SK-N-SH (cell line): ENCODE results near the gene ACSL3.

Source experiments
- CTCF ChIP-seq: fragments of 200-600 bp; sonication (generic); IDR thresholded peaks from 2 replicates; pipeline ENCODE4 v1.6.1; 2017; ENCODE audit warnings: antibody characterized with exemption, mild to moderate bottlenecking, moderate library complexity
- REST ChIP-seq: IDR thresholded peaks from 2 replicates; pipeline ENCODE4 v1.6.1; 2012; ENCODE audit warnings: mild to moderate bottlenecking, low read depth, low read length, moderate library complexity

GRCh38 chr2:222861411-222862105 is 722 bp downstream of the ACSL3 start:
- TF ChIP-seq CTCF (no peak), REST (no peak)
